AG04450 (cell line): ENCODE data around the gene NOTUM. TPM values are rescaled to one million over a fixed set of nuclear protein-coding genes. Genes with fewer than 3 reads are reported as not detected.

ENCODE experiments used
- CTCF ChIA-PET: fragments of 300-600, 350-600 bp; formaldehyde crosslinking; extraction: SDS; loops from one replicate; lab custom pipeline; 2022; ENCODE audit warnings: antibody characterized with exemption, inconsistent platforms; lab: Charles Lee
- POLR2A ChIA-PET: fragments of 350-600 bp; formaldehyde crosslinking; extraction: SDS; loops from one replicate; lab custom pipeline; 2021; ENCODE audit warnings: antibody characterized with exemption, inconsistent platforms; lab: Yijun Ruan, JAX
- DNase-seq: peaks from one replicate; pipeline ENCODE4 v3.0.0-alpha.2; 2011; ENCODE audit warnings: low read depth, low spot score
- H3K27ac ChIP-seq: one replicate; pipeline ENCODE4 v1.5.1; 2012; ENCODE audit warnings: low read depth, low read length, control low read depth
- H3K27me3 ChIP-seq: one replicate; pipeline ENCODE4 v1.6.0; 2012; ENCODE audit warnings: low read length; ENCODE audit not compliant: control insufficient read depth, insufficient read depth
- H3K4me3 ChIP-seq: 2 replicates; pipeline ENCODE4 v1.5.1; 2011; ENCODE audit warnings: mild to moderate bottlenecking, low read depth, low read length, control low read depth
- H3K9me3 ChIP-seq: 2 replicates; pipeline ENCODE4 v1.5.1; 2012; ENCODE audit warnings: low read length; ENCODE audit not compliant: control insufficient read depth, insufficient read depth
- CTCF ChIP-seq: IDR thresholded peaks from 2 replicates; pipeline ENCODE4 v1.5.1; 2011; ENCODE audit warnings: low read depth, low read length, control low read depth, inconsistent platforms
- polyA plus RNA-seq: library from polyadenylated mRNA; depleted of rRNA; stranded (reverse); fragments of >200 nt; gene quantifications from 2 replicates; pipeline ENCODE4 v1.2.3, GENCODE V29; 2011

Gene NOTUM
- polyA plus RNA-seq, 1 experiment, result not detected

- DNase-seq, result no peak
- Histone ChIP-seq H3K27ac (no peak overlapping the region), H3K27me3 (no peaks in the 10 kb centered on the region), H3K9me3 (no peaks in the 10 kb centered on the region; the same call in 1 of the 2 replicates), H3K4me3 (no peak overlapping the region)
- ChIA-PET POLR2A (no interaction called here), CTCF (no interaction called here)
- no peak for TF ChIP-seq CTCF
Measured at GRCh38 chr17:81931189-81931556, 29.8 kb downstream of the NOTUM start.

- no peak for DNase-seq
- CTCF ChIA-PET, result interaction anchor here (0.6 kb wide), 1 partner anchor 401 kb away, joined by 4 read pairs; no protein-coding TSS in a partner anchor
Measured at GRCh38 chr17:81930142-81931125, 30.6 kb downstream of the NOTUM start.

GRCh38 chr17:81929253-81930141 is 31.5 kb downstream of the NOTUM start:
- TF ChIP-seq CTCF, result no peak
- ChIA-PET POLR2A (interaction anchor here (1.2 to 1.3 kb wide), 2 partner anchors 64 to 74 kb away, joined by 3 to 4 read pairs; no protein-coding TSS in a partner anchor), CTCF (no interaction called here)
- Histone ChIP-seq H3K27me3 (no peaks in the 10 kb centered on the region), H3K4me3 (no peak overlapping the region), H3K27ac (no peak overlapping the region), H3K9me3 (no peaks in the 10 kb centered on the region; the same call in 1 of the 2 replicates)
- DNase-seq, result no peak

More at GRCh38 chr17:81930142-81931125, 30.6 kb downstream of the NOTUM start:
- no peak for TF ChIP-seq CTCF
- no peaks in the 10 kb centered on the region for H3K27me3 ChIP-seq
- H3K9me3 ChIP-seq, result no peaks in the 10 kb centered on the region; the same call in 1 of the 2 replicates
- POLR2A ChIA-PET, result interaction anchor here (0.8 to 1.3 kb wide), 2 partner anchors 17 to 65 kb away, joined by 4 to 7 read pairs; no protein-coding TSS in a partner anchor
- no peak overlapping the region for H3K27ac ChIP-seq
- H3K4me3 ChIP-seq, result no peak overlapping the region

- CTCF ChIA-PET, result interaction anchor here (0.6 kb wide), 1 partner anchor 92 kb away, joined by 4 read pairs; no protein-coding TSS in a partner anchor
- no peak for TF ChIP-seq CTCF
- Histone ChIP-seq H3K27me3 (no peaks in the 10 kb centered on the region), H3K9me3 (no peaks in the 10 kb centered on the region), H3K27ac (no peak overlapping the region), H3K4me3 (peak overlapping the region; percentile 61)
- DNase-seq, result no peak
- POLR2A ChIA-PET, result interaction anchor here (1.2 to 2.7 kb wide), 3 partner anchors 12 to 74 kb away, joined by 3 to 9 read pairs (median 4); partner anchors contain the start of gene PCYT2
Measured at GRCh38 chr17:81928544-81929252, 32.3 kb downstream of the NOTUM start.
